GM23248 (cell line): ENCODE measurements around the gene RPS6KA3. TPM values are rescaled to one million over a fixed set of nuclear protein-coding genes. Genes with fewer than 3 reads are reported as not detected.

Source experiments
- DNase-seq: peaks from one replicate; pipeline ENCODE4 v3.0.0-alpha.2; 2015
- H2AFZ ChIP-seq: fragments of 200-600 bp; sonication (generic); 2 replicates; pipeline ENCODE4 v1.6.1; 2016; ENCODE audit warnings: antibody characterized with exemption
- H3F3A ChIP-seq: fragments of 200-600 bp; sonication (generic); 2 replicates; pipeline ENCODE4 v1.6.1; 2016; ENCODE audit warnings: mild to moderate bottlenecking, antibody characterized with exemption, mixed run types; ENCODE audit not compliant: insufficient read depth
- H3K27ac ChIP-seq: fragments of 200-600 bp; sonication (generic); 2 replicates; pipeline ENCODE4 v1.5.1; 2016; ENCODE audit warnings: mild to moderate bottlenecking
- H3K27me3 ChIP-seq: fragments of 200-600 bp; sonication (generic); replicated peaks from 2 replicates; pipeline ENCODE4 v1.6.1; 2016; ENCODE audit warnings: mild to moderate bottlenecking; ENCODE audit not compliant: insufficient read depth
- H3K36me3 ChIP-seq: fragments of 200-600 bp; sonication (generic); 2 replicates; pipeline ENCODE4 v1.6.1; 2016; ENCODE audit warnings: low read depth, mild to moderate bottlenecking
- H3K4me1 ChIP-seq: fragments of 200-600 bp; sonication (generic); 2 replicates; pipeline ENCODE4 v1.6.1; 2016; ENCODE audit warnings: mild to moderate bottlenecking; ENCODE audit not compliant: insufficient read depth
- H3K4me2 ChIP-seq: fragments of 200-600 bp; sonication (generic); one replicate; pipeline ENCODE4 v1.6.1; 2016; ENCODE audit warnings: mild to moderate bottlenecking; ENCODE audit not compliant: unreplicated experiment
- H3K4me3 ChIP-seq: fragments of 200-600 bp; sonication (generic); 2 replicates; pipeline ENCODE4 v1.5.1; 2016; ENCODE audit warnings: mild to moderate bottlenecking
- H3K79me2 ChIP-seq: fragments of 200-600 bp; sonication (generic); 2 replicates; pipeline ENCODE4 v1.6.1; 2016; ENCODE audit warnings: mild to moderate bottlenecking; ENCODE audit not compliant: insufficient read depth
- H3K9ac ChIP-seq: fragments of 200-600 bp; sonication (generic); 2 replicates; pipeline ENCODE4 v1.6.1; 2016; ENCODE audit warnings: mild to moderate bottlenecking
- H3K9me2 ChIP-seq: fragments of 200-600 bp; sonication (generic); 2 replicates; pipeline ENCODE4 v1.6.1; 2016; ENCODE audit warnings: mixed run types, mild to moderate bottlenecking, moderate library complexity; ENCODE audit not compliant: insufficient read depth
- H3K9me3 ChIP-seq: fragments of 200-600 bp; sonication (generic); one replicate; pipeline ENCODE4 v1.6.1; 2017; ENCODE audit warnings: low read depth
- H4K20me1 ChIP-seq: fragments of 200-600 bp; sonication (generic); 2 replicates; pipeline ENCODE4 v1.6.0; 2016; ENCODE audit not compliant: insufficient read depth
- EZH2 ChIP-seq: fragments of 200-600 bp; sonication (generic); IDR thresholded peaks from 2 replicates; pipeline ENCODE4 v1.6.1; 2018; ENCODE audit warnings: antibody characterized with exemption, mild to moderate bottlenecking; ENCODE audit not compliant: insufficient read depth, poor library complexity, severe bottlenecking
- EZH2phosphoT487 ChIP-seq: fragments of 200-600 bp; sonication (generic); IDR thresholded peaks from 2 replicates; pipeline ENCODE4 v1.6.1; 2018; ENCODE audit warnings: antibody characterized with exemption, moderate library complexity, mild to moderate bottlenecking, low read depth; ENCODE audit not compliant: insufficient read depth
- WGBS, 2 experiments: methylation state at CpG; one replicate each; pipeline ENCODE4 v1.1.6; 2015 to 2017; ENCODE audit warnings: low lambda C conversion rate in 2 of 2, low coverage in 1 of 2; ENCODE audit errors: missing lambda C conversion rate in 2 of 2; 5-methylcytosine and 5-hydroxymethylcytosine counted together
- in situ Hi-C: fragments of 300-500 bp; cut with MboI; formaldehyde crosslinking; loops from 2 replicates; pipeline ENCODE4 v1.15.0; 2020
- polyA plus RNA-seq: library from polyadenylated mRNA; unstranded; fragments of >200 nt; fragmentation: Nextera tagmentation; extraction: Ambion mirVana; gene quantifications from 2 replicates; pipeline ENCODE4 v1.2.1, GENCODE V29; 2016
- total RNA-seq: library from RNA; depleted of rRNA; stranded (reverse); fragments of >200 nt; shearing (Covaris generic); gene quantifications from 2 replicates; pipeline ENCODE4 v1.2.3, GENCODE V29; 2014

Gene RPS6KA3
- total and polyA plus RNA-seq, 2 experiments from 2014 or later: 8.1 to 33.8 TPM

DNA sequence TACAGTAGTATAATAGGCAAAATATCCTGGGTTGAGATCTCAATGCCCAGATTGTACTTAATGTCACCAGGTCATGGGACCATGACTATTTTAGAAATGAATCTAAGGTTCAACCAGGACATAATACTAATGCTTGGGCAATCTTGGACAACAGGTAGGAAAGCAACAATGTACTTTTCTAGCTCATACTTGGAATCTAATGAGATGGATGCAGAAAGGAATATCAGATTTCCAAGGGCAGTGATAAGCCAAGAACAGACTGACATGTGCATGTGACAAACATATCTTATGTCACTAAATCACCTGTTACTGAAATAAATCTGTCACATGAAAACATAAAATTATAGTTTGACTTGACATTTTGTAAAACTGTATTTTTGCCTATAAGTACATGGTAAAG is 51.1 kb downstream of the RPS6KA3 start:
- in situ Hi-C loops: no loop called here
- TF ChIP-seq EZH2 (no peak), EZH2phosphoT487 (no peak)
- Histone ChIP-seq H3K9me3 (no peaks in the 10 kb centered on the region), H3K27ac (no peak overlapping the region), H3K9ac (no peak overlapping the region), H3F3A (no peaks in the 10 kb centered on the region), H3K4me3 (no peak overlapping the region), H3K36me3 (no peaks in the 10 kb centered on the region), H3K9me2 (no peaks in the 10 kb centered on the region), H3K79me2 (peaks cover 79% of the 10 kb centered on the region), H3K4me2 (no peak overlapping the region), H3K4me1 (peaks cover 10% of the 10 kb centered on the region; the same call in 1 of the 2 replicates), H2AFZ (no peak overlapping the region), H4K20me1 (no peaks in the 10 kb centered on the region), H3K27me3 (no peaks in the 10 kb centered on the region)
- DNase-seq: no peak

DNA sequence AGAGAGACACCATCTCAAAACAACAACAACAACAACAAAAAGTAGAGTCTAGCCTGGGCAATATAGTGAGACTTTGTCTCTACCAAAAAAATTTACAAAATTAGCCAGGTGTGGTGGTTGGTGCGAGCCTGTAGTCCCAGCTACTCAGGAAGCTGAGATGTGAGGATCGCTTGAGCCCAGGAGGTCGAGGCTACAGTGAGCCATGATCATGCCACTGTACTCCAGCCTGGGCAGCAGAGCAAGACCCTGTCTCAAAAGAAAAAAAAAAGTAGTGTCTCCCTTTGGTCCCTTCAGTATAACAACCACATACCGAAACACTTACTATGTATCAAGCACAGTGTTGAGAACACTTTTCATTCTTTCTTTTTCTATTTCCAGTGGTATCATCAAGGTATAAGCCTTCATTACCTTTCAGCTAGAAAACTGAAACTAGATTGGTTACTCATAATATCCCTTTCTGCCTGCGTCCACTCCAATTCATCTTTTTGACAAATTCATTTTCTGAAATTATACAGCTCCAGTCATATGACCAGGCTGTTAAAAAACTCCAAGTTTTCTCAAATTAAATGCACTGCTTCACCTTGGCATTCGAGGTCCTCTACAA is 54.1 kb downstream of the RPS6KA3 start:
- H2AFZ ChIP-seq: no peak overlapping the region
- no peak overlapping the region for H3K4me3 ChIP-seq
- H3K36me3 ChIP-seq: no peaks in the 10 kb centered on the region
- no peaks in the 10 kb centered on the region for H3K9me3 ChIP-seq
- no peaks in the 10 kb centered on the region for H3K27me3 ChIP-seq
- no peak for TF ChIP-seq EZH2phosphoT487
- TF ChIP-seq EZH2: no peak
- no peak overlapping the region for H3K27ac ChIP-seq
- no peak overlapping the region for H3K4me2 ChIP-seq
- H3K79me2 ChIP-seq: peaks cover 61% of the 10 kb centered on the region
- no peaks in the 10 kb centered on the region for H3K9me2 ChIP-seq
- H3K4me1 ChIP-seq: peaks cover 9% of the 10 kb centered on the region; the same call in 1 of the 2 replicates
- H3F3A ChIP-seq: no peaks in the 10 kb centered on the region
- no peaks in the 10 kb centered on the region for H4K20me1 ChIP-seq
- no peak overlapping the region for H3K9ac ChIP-seq
- DNase-seq: no peak
- in situ Hi-C loops: no loop called here
- 94 to 99% methylated on average over 5 to 6 of the region's 6 CpGs for WGBS, 2 experiments

DNA sequence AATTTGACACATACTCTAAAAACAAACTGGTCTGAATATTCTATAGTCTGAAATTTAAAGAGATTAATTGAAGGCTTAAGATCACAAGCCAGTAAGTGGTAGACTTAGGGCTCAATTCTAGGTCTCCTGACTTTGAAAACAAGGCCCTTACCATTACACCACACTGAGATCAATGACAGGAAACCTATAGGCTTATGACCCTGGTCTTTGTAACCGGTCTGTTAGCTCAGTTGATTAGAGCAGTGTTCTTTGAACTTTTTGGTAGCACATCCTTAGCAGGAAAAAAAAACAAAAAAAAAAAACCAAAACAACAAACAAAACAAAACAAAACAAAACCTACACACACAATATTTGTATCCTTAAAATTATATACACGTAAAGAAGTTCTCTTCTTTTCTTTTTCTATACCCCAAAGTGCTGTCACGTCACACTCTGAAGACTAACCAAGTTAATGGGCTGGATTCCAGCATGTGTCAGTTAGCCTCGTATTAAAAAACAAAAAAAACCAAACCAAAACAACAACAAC is 55.4 kb downstream of the RPS6KA3 start:
- H3K27me3 ChIP-seq: no peaks in the 10 kb centered on the region
- in situ Hi-C loops: no loop called here
- TF ChIP-seq EZH2phosphoT487 (no peak), EZH2 (no peak)

DNA sequence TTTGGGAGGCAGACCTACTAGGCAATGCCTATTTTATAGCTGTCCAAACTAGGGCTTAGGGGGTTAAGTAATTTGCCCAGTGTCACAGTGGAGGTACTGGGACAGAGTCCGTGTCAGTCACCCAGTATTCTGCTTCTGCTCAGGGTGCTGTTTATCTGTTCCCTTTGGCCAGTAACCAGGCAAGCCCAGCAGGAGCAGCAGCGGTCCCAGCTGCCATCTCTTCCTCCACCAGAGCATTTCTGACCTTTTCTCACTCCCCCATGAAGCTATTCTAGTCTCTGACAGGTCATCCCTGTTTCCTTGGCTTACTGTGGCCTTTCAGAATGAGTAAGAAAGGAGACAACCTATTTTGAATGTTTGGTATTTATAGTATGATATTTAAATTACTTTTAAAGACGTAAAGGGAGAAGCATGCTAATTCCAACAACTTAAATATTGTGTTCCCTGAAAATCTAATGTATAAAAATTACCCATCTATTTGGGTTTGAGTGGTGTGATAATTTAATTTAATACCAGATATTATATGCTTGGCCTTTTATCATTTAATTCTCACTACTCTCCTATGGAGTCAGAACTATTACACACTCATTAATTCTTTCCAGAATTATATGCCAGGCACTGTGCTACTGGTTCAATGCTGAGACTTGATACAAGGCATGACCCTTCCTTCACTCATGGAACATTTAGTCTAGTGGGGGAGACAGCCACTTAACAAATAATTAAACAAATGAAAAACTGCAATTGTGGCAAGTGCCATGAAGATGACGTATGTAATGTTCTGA is 60.6 kb downstream of the RPS6KA3 start:
- no peak for TF ChIP-seq EZH2
- no peak for TF ChIP-seq EZH2phosphoT487
- no peaks in the 10 kb centered on the region for H3F3A ChIP-seq
- no peak overlapping the region for H3K4me2 ChIP-seq
- WGBS, 2 experiments: 74 to 76% methylated on average over 4 of the region's 4 CpGs
- H3K27ac ChIP-seq: no peak overlapping the region
- no peaks in the 10 kb centered on the region for H4K20me1 ChIP-seq
- in situ Hi-C loops: no loop called here
- H3K9me3 ChIP-seq: no peaks in the 10 kb centered on the region
- no peak overlapping the region for H2AFZ ChIP-seq
- DNase-seq: no peak
- no peaks in the 10 kb centered on the region for H3K36me3 ChIP-seq
- H3K79me2 ChIP-seq: 0 out of 2 replicates have a peak, but pooled peaks cover 15% of the 10 kb centered on the region
- H3K9me2 ChIP-seq: no peaks in the 10 kb centered on the region
- no peak overlapping the region for H3K9ac ChIP-seq
- H3K27me3 ChIP-seq: no peaks in the 10 kb centered on the region
- no peak overlapping the region for H3K4me3 ChIP-seq
- no peaks in the 10 kb centered on the region for H3K4me1 ChIP-seq

More for the DNA sequence above, 55.4 kb downstream of the RPS6KA3 start:
- Histone ChIP-seq H3K36me3 (no peaks in the 10 kb centered on the region), H3K9me3 (no peaks in the 10 kb centered on the region), H3K4me3 (no peak overlapping the region), H3K4me2 (no peak overlapping the region), H3K27ac (no peak overlapping the region), H3K9me2 (no peaks in the 10 kb centered on the region), H3K4me1 (no peaks in the 10 kb centered on the region), H4K20me1 (no peaks in the 10 kb centered on the region), H2AFZ (no peak overlapping the region), H3K9ac (no peak overlapping the region), H3F3A (no peaks in the 10 kb centered on the region), H3K79me2 (peaks cover 53% of the 10 kb centered on the region; the same call in 1 of the 2 replicates)
- no peak for DNase-seq
- WGBS, 2 experiments: 93 to 96% methylated on average over 4 of the region's 4 CpGs
